Trophoblast cell (in vitro differentiated cells and primary cell): Measurements from ENCODE around the gene CACNA2D3.

Source experiments
- DNase-seq, 2 donors: peaks; one replicate each; pipeline ENCODE4 v3.0.0-alpha.2; 2016
- H2AFZ ChIP-seq: 2 replicates; pipeline ENCODE4 v1.6.1; 2013; ENCODE audit warnings: low read length, moderate library complexity, mild to moderate bottlenecking; ENCODE audit not compliant: insufficient read depth, poor library complexity
- H2AK5ac ChIP-seq: 2 replicates; pipeline ENCODE4 v1.6.1; 2013; ENCODE audit warnings: mild to moderate bottlenecking, low read length
- H2BK120ac ChIP-seq: 2 replicates; pipeline ENCODE4 v1.6.1; 2013; ENCODE audit warnings: low read length, mild to moderate bottlenecking, moderate library complexity; ENCODE audit not compliant: insufficient read depth, poor library complexity
- H2BK12ac ChIP-seq: 2 replicates; pipeline ENCODE4 v1.6.1; 2013; ENCODE audit warnings: mild to moderate bottlenecking, low read length, moderate library complexity
- H2BK5ac ChIP-seq: 2 replicates; pipeline ENCODE4 v1.6.1; 2013; ENCODE audit warnings: low read length, low read depth, moderate library complexity, mild to moderate bottlenecking; ENCODE audit not compliant: poor library complexity
- H3K14ac ChIP-seq: 2 replicates; pipeline ENCODE4 v1.6.1; 2013; ENCODE audit warnings: mild to moderate bottlenecking, low read length
- H3K18ac ChIP-seq: 2 replicates; pipeline ENCODE4 v1.6.1; 2013; ENCODE audit warnings: mild to moderate bottlenecking, low read length
- H3K23ac ChIP-seq: 2 replicates; pipeline ENCODE4 v1.6.1; 2013; ENCODE audit warnings: low read length
- H3K27ac ChIP-seq: 2 replicates; pipeline ENCODE4 v1.5.1; 2013; ENCODE audit warnings: low read depth, mild to moderate bottlenecking, inconsistent platforms, low read length, moderate library complexity
- H3K27me3 ChIP-seq: 2 replicates; pipeline ENCODE4 v1.6.1; 2013; ENCODE audit warnings: inconsistent platforms, mild to moderate bottlenecking, low read length, moderate library complexity; ENCODE audit not compliant: insufficient read depth
- H3K36me3 ChIP-seq, 2 experiments: 1 replicate in 1 of 2; 2 replicates in 1 of 2; pipeline ENCODE4 v1.6.1; 2013; ENCODE audit warnings: low read length in 2 of 2, mild to moderate bottlenecking in 2 of 2, moderate library complexity in 1 of 2; ENCODE audit not compliant: insufficient read depth in 2 of 2, control insufficient read depth in 1 of 2
- H3K4ac ChIP-seq: 2 replicates; pipeline ENCODE4 v1.6.1; 2013; ENCODE audit warnings: low read depth, mild to moderate bottlenecking, low read length, moderate library complexity
- H3K4me1 ChIP-seq, 2 experiments: 1 replicate in 1 of 2; 2 replicates in 1 of 2; pipeline ENCODE4 v1.6.1; 2013; ENCODE audit warnings: low read length in 2 of 2, mild to moderate bottlenecking in 2 of 2, moderate library complexity in 1 of 2; ENCODE audit not compliant: insufficient read depth in 2 of 2, control insufficient read depth in 1 of 2
- H3K4me2 ChIP-seq: 2 replicates; pipeline ENCODE4 v1.6.1; 2013; ENCODE audit warnings: inconsistent platforms, mild to moderate bottlenecking, low read length, moderate library complexity
- H3K4me3 ChIP-seq: 2 replicates; pipeline ENCODE4 v1.5.1; 2013; ENCODE audit warnings: mild to moderate bottlenecking, low read depth, low read length, inconsistent platforms
- H3K79me1 ChIP-seq: one replicate; pipeline ENCODE4 v1.6.1; 2013; ENCODE audit warnings: low read length
- H3K79me2 ChIP-seq: 2 replicates; pipeline ENCODE4 v1.6.1; 2013; ENCODE audit warnings: low read length, mild to moderate bottlenecking; ENCODE audit not compliant: control insufficient read depth, insufficient read depth, poor library complexity
- H3K9ac ChIP-seq: 2 replicates; pipeline ENCODE4 v1.6.1; 2013; ENCODE audit warnings: mild to moderate bottlenecking, low read length
- H3K9me3 ChIP-seq: 2 replicates; pipeline ENCODE4 v1.6.1; 2013; ENCODE audit warnings: low read depth, mild to moderate bottlenecking, control low read depth, inconsistent platforms, low read length; ENCODE audit not compliant: insufficient read depth
- H4K12ac ChIP-seq: 2 replicates; pipeline ENCODE4 v1.6.1; 2013; ENCODE audit warnings: low read depth, mild to moderate bottlenecking, low read length, moderate library complexity
- H4K8ac ChIP-seq: 2 replicates; pipeline ENCODE4 v1.6.1; 2013; ENCODE audit warnings: low read depth, mild to moderate bottlenecking, low read length, moderate library complexity
- H4K91ac ChIP-seq: one replicate; pipeline ENCODE4 v1.6.1; 2013; ENCODE audit warnings: low read depth, mild to moderate bottlenecking, low read length, moderate library complexity
- WGBS: extraction: QIAGEN DNeasy Blood & Tissue Kit; methylation state at CpG from one replicate; pipeline ENCODE4 v1.1.7; 2013; ENCODE audit warnings: missing lambda C conversion rate; ENCODE audit not compliant: insufficient read length, insufficient coverage; ENCODE audit errors: extremely low coverage; 5-methylcytosine and 5-hydroxymethylcytosine counted together

Gene CACNA2D3

GRCh38 chr3:54273791-54274190, 151.4 kb downstream of the CACNA2D3 start:
- H3K27me3 ChIP-seq: peaks cover 3% of the 10 kb centered on the region
- no peak overlapping the region for H3K4me3 ChIP-seq
- no peak overlapping the region for H3K4me2 ChIP-seq
- peaks cover 3% of the 10 kb centered on the region for H3K9me3 ChIP-seq
- DNase-seq: no peak
- no peak overlapping the region for H3K27ac ChIP-seq
- no peak overlapping the region for H4K91ac ChIP-seq
- no peak overlapping the region for H2BK12ac ChIP-seq
- WGBS: no CpG with 5 or more reads among the region's 1 CpG
- no peak overlapping the region for H3K4ac ChIP-seq
- H2AFZ ChIP-seq: no peak overlapping the region
- no peak overlapping the region for H3K9ac ChIP-seq
- H3K4me1 ChIP-seq: no peaks in the 10 kb centered on the region
- no peak overlapping the region for H3K18ac ChIP-seq
- no peak overlapping the region for H4K12ac ChIP-seq
- no peak overlapping the region for H3K14ac ChIP-seq
- no peak overlapping the region for H4K8ac ChIP-seq
- H3K79me1 ChIP-seq: no peaks in the 10 kb centered on the region
- no peak overlapping the region for H2AK5ac ChIP-seq
- no peak overlapping the region for H3K23ac ChIP-seq
- no peaks in the 10 kb centered on the region for H3K79me2 ChIP-seq
- H2BK120ac ChIP-seq: no peak overlapping the region
- H2BK5ac ChIP-seq: no peak overlapping the region
- no peaks in the 10 kb centered on the region for H3K36me3 ChIP-seq

- Histone ChIP-seq H3K18ac (no peak overlapping the region), H3K79me1 (no peaks in the 10 kb centered on the region), H3K4me3 (no peak overlapping the region), H3K4ac (no peak overlapping the region), H2BK120ac (no peak overlapping the region), H4K12ac (no peak overlapping the region), H3K27ac (no peak overlapping the region), H3K4me1 (no peaks in the 10 kb centered on the region), H3K27me3 (peaks cover 3% of the 10 kb centered on the region), H3K14ac (no peak overlapping the region), H2BK5ac (no peak overlapping the region), H3K9me3 (peaks cover 3% of the 10 kb centered on the region), H2AK5ac (no peak overlapping the region), H2BK12ac (no peak overlapping the region), H3K9ac (no peak overlapping the region), H4K8ac (no peak overlapping the region), H2AFZ (no peak overlapping the region), H3K23ac (no peak overlapping the region), H3K36me3 (no peaks in the 10 kb centered on the region), H3K79me2 (no peaks in the 10 kb centered on the region), H3K4me2 (no peak overlapping the region), H4K91ac (no peak overlapping the region)
- no CpG with 5 or more reads among the region's 4 CpGs for WGBS
- DNase-seq: no peak
Observed at GRCh38 chr3:54274607-54275006, 152.3 kb downstream of the CACNA2D3 start.

- no peak overlapping the region for H3K4me3 ChIP-seq
- no CpG with 5 or more reads among the region's 10 CpGs for WGBS
- no peak overlapping the region for H4K8ac ChIP-seq
- no peak overlapping the region for H2BK12ac ChIP-seq
- DNase-seq: peak; percentile 15 to 29
- no peaks in the 10 kb centered on the region for H3K36me3 ChIP-seq
- no peak overlapping the region for H4K91ac ChIP-seq
- no peak overlapping the region for H2AK5ac ChIP-seq
- H3K9me3 ChIP-seq: peaks cover 3% of the 10 kb centered on the region
- no peaks in the 10 kb centered on the region for H3K79me1 ChIP-seq
- no peaks in the 10 kb centered on the region for H3K27me3 ChIP-seq
- H3K23ac ChIP-seq: no peak overlapping the region
- H4K12ac ChIP-seq: no peak overlapping the region
- H3K4ac ChIP-seq: no peak overlapping the region
- H3K14ac ChIP-seq: no peak overlapping the region
- no peak overlapping the region for H3K9ac ChIP-seq
- H3K4me2 ChIP-seq: no peak overlapping the region
- no peak overlapping the region for H2BK5ac ChIP-seq
- H3K79me2 ChIP-seq: no peaks in the 10 kb centered on the region
- no peaks in the 10 kb centered on the region for H3K4me1 ChIP-seq
- H3K27ac ChIP-seq: no peak overlapping the region
- no peak overlapping the region for H2BK120ac ChIP-seq
- no peak overlapping the region for H2AFZ ChIP-seq
- no peak overlapping the region for H3K18ac ChIP-seq
Observed at GRCh38 chr3:54279005-54279583, 156.7 kb downstream of the CACNA2D3 start.

GRCh38 chr3:54283470-54283869, 161.1 kb downstream of the CACNA2D3 start:
- Histone ChIP-seq H3K18ac (no peak overlapping the region), H2AFZ (no peak overlapping the region), H3K79me2 (no peaks in the 10 kb centered on the region), H3K9ac (no peak overlapping the region), H4K12ac (no peak overlapping the region), H3K4me3 (no peak overlapping the region), H3K27me3 (no peaks in the 10 kb centered on the region), H3K4me1 (no peaks in the 10 kb centered on the region), H2BK5ac (no peak overlapping the region), H3K4me2 (no peak overlapping the region), H3K9me3 (peaks cover 4% of the 10 kb centered on the region), H3K14ac (no peak overlapping the region), H3K36me3 (no peaks in the 10 kb centered on the region), H2AK5ac (no peak overlapping the region), H4K91ac (no peak overlapping the region), H3K4ac (no peak overlapping the region), H3K27ac (no peak overlapping the region), H4K8ac (no peak overlapping the region), H2BK12ac (no peak overlapping the region), H2BK120ac (no peak overlapping the region), H3K79me1 (no peaks in the 10 kb centered on the region), H3K23ac (no peak overlapping the region)
- no CpG with 5 or more reads among the region's 4 CpGs for WGBS
- no peak for DNase-seq
